SK-N-SH (cell line): ENCODE measurements around the gene CDC42BPG. TPM values are rescaled to one million over a fixed set of nuclear protein-coding genes. Genes with fewer than 3 reads are reported as not detected.

Experiments
- CTCF ChIA-PET: fragments of 300-600, 350-600 bp; formaldehyde crosslinking; extraction: SDS; loops from one replicate; lab custom pipeline; 2021; lab: Yijun Ruan, JAX
- POLR2A ChIA-PET: fragments of 350-600 bp; sonication (Branson Sonifier 250); formaldehyde crosslinking; extraction: SDS; loops from one replicate; lab custom pipeline; 2020; ENCODE audit warnings: antibody characterized with exemption, inconsistent platforms; lab: Yijun Ruan, JAX
- DNase-seq: peaks from one replicate; pipeline ENCODE4 v3.0.0; 2012
- H2AFZ ChIP-seq: fragments of 200-600 bp; sonication (generic); 2 replicates; pipeline ENCODE4 v1.8.1; 2016; ENCODE audit warnings: antibody characterized with exemption, mild to moderate bottlenecking, low read depth
- H3F3A ChIP-seq: fragments of 200-600 bp; sonication (generic); replicated peaks from 2 replicates; pipeline ENCODE3; 2016; ENCODE audit warnings: antibody characterized with exemption, mild to moderate bottlenecking; ENCODE audit not compliant: insufficient read depth
- H3K27ac ChIP-seq, 2 experiments: fragments of 200-500 bp in 1 of 2; fragments of 200-600 bp in 1 of 2; sonication (Bioruptor generic) in 1 of 2; sonication (generic), shearing (Covaris generic) in 1 of 2; 2 replicates each; pipeline versions ENCODE4 v1.5.1 to v1.6.1; 2014 to 2016; ENCODE audit warnings: low read depth in 2 of 2, inconsistent platforms in 1 of 2, low read length in 1 of 2, mild to moderate bottlenecking in 1 of 2, mixed read lengths in 1 of 2
- H3K27me3 ChIP-seq: fragments of 200-600 bp; sonication (generic), shearing (Covaris generic); 2 replicates; pipeline ENCODE4 v1.6.1; 2016; ENCODE audit warnings: mixed run types; ENCODE audit not compliant: insufficient read depth
- H3K36me3 ChIP-seq, 2 experiments: fragments of 200-500 bp in 1 of 2; fragments of 200-600 bp in 1 of 2; sonication (Bioruptor generic) in 1 of 2; sonication (generic) in 1 of 2; replicated peaks in 1 of 2; 2 replicates each; pipeline versions ENCODE3 to v1.5.1; 2014 to 2016; ENCODE audit warnings: low read length in 1 of 2, mild to moderate bottlenecking in 1 of 2; ENCODE audit not compliant: insufficient read depth in 2 of 2, control insufficient read depth in 1 of 2
- H3K4me1 ChIP-seq, 2 experiments: fragments of 200-500 bp in 1 of 2; fragments of 200-600 bp in 1 of 2; sonication (Bioruptor generic) in 1 of 2; sonication (generic), shearing (Covaris generic) in 1 of 2; 2 replicates each; pipeline versions ENCODE4 v1.5.1 to v1.6.1; 2014 to 2016; ENCODE audit warnings: low read depth in 1 of 2, low read length in 1 of 2, mixed run types in 1 of 2; ENCODE audit not compliant: insufficient read depth in 2 of 2, control insufficient read depth in 1 of 2
- H3K4me2 ChIP-seq: fragments of 200-600 bp; sonication (generic), shearing (Covaris generic); 2 replicates; pipeline ENCODE4 v1.6.1; 2017; ENCODE audit warnings: mixed run types
- H3K4me3 ChIP-seq, 2 experiments: fragments of 200-500 bp in 1 of 2; fragments of 200-600 bp in 1 of 2; sonication (Bioruptor generic) in 1 of 2; sonication (generic), shearing (Covaris generic) in 1 of 2; 2 replicates each; pipeline versions ENCODE4 v1.5.1 to v1.8.1; 2014 to 2016; ENCODE audit warnings: low read depth in 2 of 2, inconsistent platforms in 1 of 2, low read length in 1 of 2, mild to moderate bottlenecking in 1 of 2, mixed read lengths in 1 of 2, moderate library complexity in 1 of 2
- H3K79me2 ChIP-seq: fragments of 200-600 bp; sonication (generic); 2 replicates; pipeline ENCODE4 v1.8.1; 2017; ENCODE audit warnings: mild to moderate bottlenecking; ENCODE audit not compliant: insufficient read depth
- H3K9ac ChIP-seq: fragments of 200-600 bp; sonication (generic); 2 replicates; pipeline ENCODE4 v1.6.1; 2017; ENCODE audit warnings: mixed run types
- H3K9me2 ChIP-seq: fragments of 200-600 bp; sonication (generic); 2 replicates; pipeline ENCODE4 v1.6.1; 2017; ENCODE audit warnings: mixed run types
- H3K9me3 ChIP-seq: fragments of 200-600 bp; sonication (generic); 2 replicates; pipeline ENCODE4 v1.6.1; 2017; ENCODE audit warnings: mixed run types, mild to moderate bottlenecking, moderate library complexity
- H4K20me1 ChIP-seq: fragments of 200-600 bp; sonication (generic); 2 replicates; pipeline ENCODE4 v1.6.1; 2017; ENCODE audit warnings: mild to moderate bottlenecking, mixed run types; ENCODE audit not compliant: insufficient read depth
- CHD2 ChIP-seq: fragments of 150-350 bp; IDR thresholded peaks from 2 replicates; pipeline ENCODE4 v1.6.1; 2018; ENCODE audit warnings: low read length; ENCODE audit not compliant: partially characterized antibody
- ELF1 ChIP-seq: IDR thresholded peaks from 2 replicates; pipeline ENCODE4 v1.4.0; 2012
- FOSL2 ChIP-seq: IDR thresholded peaks from 2 replicates; pipeline ENCODE4 v1.4.0; 2012; ENCODE audit warnings: low read depth, mild to moderate bottlenecking, moderate library complexity, borderline replicate concordance
- FOXJ3 ChIP-seq: sonication (generic); formaldehyde crosslinking; IDR thresholded peaks from 2 replicates; pipeline ENCODE4 v1.5.1; 2020; ENCODE audit warnings: mild to moderate bottlenecking, missing genetic modification reagents
- FOXM1 ChIP-seq: IDR thresholded peaks from 2 replicates; pipeline ENCODE4 v1.4.0; 2012; ENCODE audit warnings: low read depth, mild to moderate bottlenecking
- GABPA ChIP-seq: IDR thresholded peaks from 2 replicates; pipeline ENCODE4 v1.4.0; 2012; ENCODE audit warnings: low read depth, mild to moderate bottlenecking
- JUND ChIP-seq: IDR thresholded peaks from 2 replicates; pipeline ENCODE4 v1.4.0; 2012
- MEF2A ChIP-seq: IDR thresholded peaks from 2 replicates; pipeline ENCODE4 v1.4.0; 2012; ENCODE audit warnings: low read depth, borderline replicate concordance
- MXI1 ChIP-seq: IDR thresholded peaks from 2 replicates; pipeline ENCODE4 v1.6.1; 2012; ENCODE audit warnings: mild to moderate bottlenecking, low read depth, low read length, improper control_type of control experiment
- RAD21 ChIP-seq: IDR thresholded peaks from 2 replicates; pipeline ENCODE4 v1.6.1; 2012; ENCODE audit warnings: mild to moderate bottlenecking, low read length
- RXRA ChIP-seq: IDR thresholded peaks from 2 replicates; pipeline ENCODE4 v1.4.0; 2012; ENCODE audit warnings: low read depth, mild to moderate bottlenecking, borderline replicate concordance
- SIN3A ChIP-seq: IDR thresholded peaks from 2 replicates; pipeline ENCODE4 v1.6.1; 2012; ENCODE audit warnings: low read depth, mild to moderate bottlenecking, low read length, moderate library complexity, borderline replicate concordance
- SMC3 ChIP-seq: IDR thresholded peaks from 2 replicates; pipeline ENCODE4 v1.6.1; 2012; ENCODE audit warnings: low read depth, low read length, improper control_type of control experiment
- TAF1 ChIP-seq: IDR thresholded peaks from 2 replicates; pipeline ENCODE4 v1.6.1; 2012; ENCODE audit warnings: low read depth, mild to moderate bottlenecking, low read length, moderate library complexity, borderline replicate concordance
- TCF12 ChIP-seq: IDR thresholded peaks from 2 replicates; pipeline ENCODE4 v1.4.0; 2012
- YY1 ChIP-seq: IDR thresholded peaks from 2 replicates; pipeline ENCODE4 v1.4.0; 2012; ENCODE audit warnings: low read depth, mild to moderate bottlenecking
- WGBS: methylation state at CpG from one replicate; pipeline ENCODE4 v1.1.6; 2017; ENCODE audit warnings: low lambda C conversion rate; 5-methylcytosine and 5-hydroxymethylcytosine counted together
- polyA plus RNA-seq, 3 experiments: library from polyadenylated mRNA; depleted of rRNA; stranded (reverse); fragments of >200 nt; gene quantifications; 2 replicates each; pipeline ENCODE4 v1.2.3, GENCODE V29; 2012
- TF ChIP-seq, protein P1 (sequence below): IDR thresholded peaks from 2 replicates; pipeline ENCODE4 v1.4.0; 2012; ENCODE audit warnings: low read depth, borderline replicate concordance
- TF ChIP-seq, protein P2 (sequence below): IDR thresholded peaks from 2 replicates; pipeline ENCODE4 v1.4.0; 2012; ENCODE audit warnings: low read depth
- TF ChIP-seq, protein P3 (sequence below): IDR thresholded peaks from 2 replicates; pipeline ENCODE4 v1.4.0; 2012; ENCODE audit warnings: low read depth, borderline replicate concordance
- TF ChIP-seq, protein P4 (sequence below): fragments of 150-350 bp; IDR thresholded peaks from 2 replicates; pipeline ENCODE4 v1.6.1; 2016; ENCODE audit warnings: mild to moderate bottlenecking, low read depth, low read length

The CDC42BPG gene
- polyA plus RNA-seq, 1 of the 3 experiments (the other 2 are of a cell fraction) = 0.33 TPM

DNA sequence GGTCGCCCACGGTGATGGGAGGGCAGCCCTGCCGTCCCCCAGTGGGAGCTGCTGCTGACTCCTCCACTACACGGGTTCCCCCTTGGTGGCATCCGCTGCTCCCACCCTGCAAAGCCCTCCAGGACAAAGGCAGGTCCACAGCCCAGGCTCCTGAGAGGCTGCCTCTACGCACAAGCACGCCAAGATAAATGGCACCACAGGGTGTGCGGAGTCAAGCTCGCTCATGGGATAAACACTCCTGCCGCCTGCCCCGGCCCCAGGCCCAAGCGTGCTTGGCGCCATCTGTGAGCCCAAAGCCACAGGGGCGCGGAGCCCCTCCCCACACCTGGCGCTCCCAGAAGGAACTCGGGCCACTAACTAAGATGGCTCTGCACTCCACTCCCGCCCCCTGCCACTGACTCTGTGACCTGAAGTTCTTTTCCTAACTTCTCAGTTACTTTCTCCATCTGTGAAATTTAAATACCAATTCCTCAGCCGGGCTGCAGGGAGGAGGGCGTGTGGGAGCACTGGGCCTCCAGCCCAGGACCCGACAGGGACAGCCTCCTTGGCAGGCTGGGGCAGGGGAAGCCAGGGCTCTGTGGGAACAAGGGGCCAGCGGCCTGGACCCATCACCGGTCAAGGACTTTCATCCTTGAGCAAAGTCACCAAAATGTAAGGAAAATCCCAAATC is 19.1 kb upstream of the CDC42BPG start:
- POLR2A ChIA-PET = no interaction called here

More for the DNA sequence above, 19.1 kb upstream of the CDC42BPG start:
- Histone ChIP-seq H3K9me2 (no peaks in the 10 kb centered on the region), H2AFZ (no peak overlapping the region), H3K27ac (no peak overlapping the region), H3K79me2 (peaks cover 86% of the 10 kb centered on the region), H3K4me3 (no peak overlapping the region), H3K4me1 (peaks cover 0 to 6% of the 10 kb centered on the region in 2 experiments; a peak in 2 of 4 replicates), H3K9ac (no peak overlapping the region), H3F3A (peaks cover 7% of the 10 kb centered on the region), H4K20me1 (peaks cover 67% of the 10 kb centered on the region), H3K4me2 (no peak overlapping the region)
- 88% methylated on average over 11 of the region's 23 CpGs for WGBS
- DNase-seq = no peak
- TF ChIP-seq, protein P1, sequence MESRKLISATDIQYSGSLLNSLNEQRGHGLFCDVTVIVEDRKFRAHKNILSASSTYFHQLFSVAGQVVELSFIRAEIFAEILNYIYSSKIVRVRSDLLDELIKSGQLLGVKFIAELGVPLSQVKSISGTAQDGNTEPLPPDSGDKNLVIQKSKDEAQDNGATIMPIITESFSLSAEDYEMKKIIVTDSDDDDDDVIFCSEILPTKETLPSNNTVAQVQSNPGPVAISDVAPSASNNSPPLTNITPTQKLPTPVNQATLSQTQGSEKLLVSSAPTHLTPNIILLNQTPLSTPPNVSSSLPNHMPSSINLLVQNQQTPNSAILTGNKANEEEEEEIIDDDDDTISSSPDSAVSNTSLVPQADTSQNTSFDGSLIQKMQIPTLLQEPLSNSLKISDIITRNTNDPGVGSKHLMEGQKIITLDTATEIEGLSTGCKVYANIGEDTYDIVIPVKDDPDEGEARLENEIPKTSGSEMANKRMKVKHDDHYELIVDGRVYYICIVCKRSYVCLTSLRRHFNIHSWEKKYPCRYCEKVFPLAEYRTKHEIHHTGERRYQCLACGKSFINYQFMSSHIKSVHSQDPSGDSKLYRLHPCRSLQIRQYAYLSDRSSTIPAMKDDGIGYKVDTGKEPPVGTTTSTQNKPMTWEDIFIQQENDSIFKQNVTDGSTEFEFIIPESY = no peak
- no peak for TF ChIP-seq MEF2A
- TF ChIP-seq MXI1 = no peak
- TF ChIP-seq GABPA = no peak
- no peak for TF ChIP-seq YY1
- TF ChIP-seq, protein P2, sequence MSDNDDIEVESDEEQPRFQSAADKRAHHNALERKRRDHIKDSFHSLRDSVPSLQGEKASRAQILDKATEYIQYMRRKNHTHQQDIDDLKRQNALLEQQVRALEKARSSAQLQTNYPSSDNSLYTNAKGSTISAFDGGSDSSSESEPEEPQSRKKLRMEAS = no peak
- no peak for TF ChIP-seq ELF1
- no peak for TF ChIP-seq RAD21
- TF ChIP-seq, protein P3, sequence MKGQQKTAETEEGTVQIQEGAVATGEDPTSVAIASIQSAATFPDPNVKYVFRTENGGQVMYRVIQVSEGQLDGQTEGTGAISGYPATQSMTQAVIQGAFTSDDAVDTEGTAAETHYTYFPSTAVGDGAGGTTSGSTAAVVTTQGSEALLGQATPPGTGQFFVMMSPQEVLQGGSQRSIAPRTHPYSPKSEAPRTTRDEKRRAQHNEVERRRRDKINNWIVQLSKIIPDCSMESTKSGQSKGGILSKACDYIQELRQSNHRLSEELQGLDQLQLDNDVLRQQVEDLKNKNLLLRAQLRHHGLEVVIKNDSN = no peak
- no peak for TF ChIP-seq SMC3
- TF ChIP-seq, protein P4, sequence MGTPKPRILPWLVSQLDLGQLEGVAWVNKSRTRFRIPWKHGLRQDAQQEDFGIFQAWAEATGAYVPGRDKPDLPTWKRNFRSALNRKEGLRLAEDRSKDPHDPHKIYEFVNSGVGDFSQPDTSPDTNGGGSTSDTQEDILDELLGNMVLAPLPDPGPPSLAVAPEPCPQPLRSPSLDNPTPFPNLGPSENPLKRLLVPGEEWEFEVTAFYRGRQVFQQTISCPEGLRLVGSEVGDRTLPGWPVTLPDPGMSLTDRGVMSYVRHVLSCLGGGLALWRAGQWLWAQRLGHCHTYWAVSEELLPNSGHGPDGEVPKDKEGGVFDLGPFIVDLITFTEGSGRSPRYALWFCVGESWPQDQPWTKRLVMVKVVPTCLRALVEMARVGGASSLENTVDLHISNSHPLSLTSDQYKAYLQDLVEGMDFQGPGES = no peak
- no peak for TF ChIP-seq RXRA
- TF ChIP-seq FOXJ3 = no peak
- no peak for TF ChIP-seq SIN3A
- no peak for TF ChIP-seq CHD2
- no peak for TF ChIP-seq JUND
- TF ChIP-seq TAF1 = no peak
- no peak for TF ChIP-seq TCF12
- TF ChIP-seq FOXM1 = no peak
- TF ChIP-seq FOSL2 = no peak
- TF ChIP-seq, all 33 proteins: peak for 0
- H3K27me3 ChIP-seq = no peaks in the 10 kb centered on the region
- peaks cover 7 to 9% of the 10 kb centered on the region in 2 experiments for H3K36me3 ChIP-seq
- CTCF ChIA-PET = interaction anchor here (0.7 to 5.3 kb wide), 10 partner anchors 10 to 222 kb away, joined by 3 to 40 read pairs (median 6); partner anchors contain the start of genes CDC42BPG and EHD1
- H3K9me3 ChIP-seq = no peaks in the 10 kb centered on the region
